Stimulated activated CD4-positive, alpha-beta T cell treated with anti-CD3 and anti-CD28 coated beads, Interleukin-1b, Interleukin-23, amount 100 ng/mL, for 48 hours (primary cell): ENCODE results near the gene HEATR9.
"Not testable (repeated sequence)": the region's sequence is repeated elsewhere in the genome, so short reads cannot be mapped to it uniquely, and the experiment has no call there.

ENCODE experiments used
- DNase-seq: peaks from one replicate; pipeline ENCODE4 v3.0.0-alpha.2; 2020

HEATR9 gene, protein sequence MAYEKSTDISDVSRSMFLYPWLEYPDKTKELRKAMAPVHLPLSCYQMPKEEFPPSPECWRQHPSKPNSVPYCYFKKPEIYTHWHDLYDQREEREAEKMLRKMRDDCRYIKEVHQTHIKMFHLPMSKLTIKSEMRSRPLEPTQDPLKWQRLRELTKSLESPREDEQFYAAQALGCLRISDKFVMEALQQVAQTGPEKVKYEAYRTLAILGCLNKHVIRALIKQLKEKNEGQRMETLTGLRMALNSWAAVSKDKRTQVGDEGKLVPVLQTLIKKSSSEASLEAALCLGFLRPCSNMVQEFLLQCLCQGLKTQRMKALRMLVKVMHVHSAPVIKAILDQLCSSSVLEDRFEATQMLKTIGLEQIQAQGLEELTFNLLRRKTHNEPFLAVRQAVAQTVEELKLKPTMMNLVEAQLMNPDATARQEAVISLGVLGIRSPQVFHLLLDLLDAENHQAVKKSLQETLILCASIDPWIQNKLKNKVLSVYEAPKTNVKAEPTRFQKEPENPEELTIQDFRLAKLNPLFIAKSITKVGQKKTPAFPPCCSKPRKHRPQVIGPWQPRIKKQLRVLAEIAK

DNA sequence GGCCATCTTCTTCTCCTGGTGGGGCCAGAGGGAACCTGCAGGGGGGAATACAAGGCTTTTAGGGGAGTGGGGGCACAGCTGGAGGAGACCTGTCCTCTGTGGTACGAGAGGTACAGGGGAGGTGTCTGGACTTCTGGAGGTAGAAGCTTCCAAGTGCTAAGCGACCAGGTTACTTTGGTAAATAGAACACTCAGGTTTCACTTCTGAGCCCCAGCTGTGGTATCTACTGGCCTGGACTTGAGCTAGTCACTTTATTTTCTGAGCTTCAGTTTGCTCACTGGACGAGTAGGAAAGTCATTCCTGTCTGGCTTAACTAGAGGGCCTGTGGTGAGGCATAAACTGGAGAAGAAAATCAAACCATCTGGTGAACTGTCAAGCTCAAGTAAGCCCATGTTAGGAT lies at the start of gene HEATR9:
Gene HEATR9, minus strand, starts transcription at position 155 of the 400 bp plus-strand sequence. Its CDS starts 149 bp downstream, at position 6.
- DNase-seq = no peak

DNA sequence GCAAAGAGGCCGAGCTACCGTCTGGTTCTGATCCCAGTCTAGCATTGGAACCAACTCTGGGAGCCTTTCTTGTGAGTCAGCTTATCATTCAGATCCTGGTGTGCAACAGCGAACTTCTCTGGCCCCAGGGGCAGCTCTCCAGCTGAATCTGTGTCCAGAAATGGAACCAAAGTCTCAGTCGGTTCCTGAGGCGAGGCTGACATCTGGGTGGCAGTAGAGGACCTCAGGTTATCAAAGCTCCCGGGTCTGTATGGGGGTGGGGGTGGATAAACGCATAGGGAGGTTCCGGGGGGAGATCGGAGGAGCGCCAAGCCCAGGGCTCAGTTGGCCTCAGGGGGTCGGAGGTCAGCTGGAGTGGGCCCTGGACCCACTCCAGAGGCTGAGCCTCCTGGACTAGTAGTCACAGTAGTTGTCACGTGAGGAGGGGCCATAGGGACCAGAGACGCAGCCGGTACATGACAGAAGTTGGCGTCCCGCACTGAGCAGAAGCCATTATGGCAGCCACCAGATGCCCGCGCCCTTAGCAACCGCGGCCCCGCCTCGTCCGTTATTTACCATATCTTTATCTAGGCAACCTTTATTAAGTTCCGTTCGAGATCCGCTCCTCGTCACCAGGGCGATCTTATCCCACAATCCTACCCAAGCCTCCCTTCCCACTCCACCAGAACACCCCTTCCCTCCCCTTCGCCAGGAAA lies 49.0 kb upstream of the HEATR9 start:
- no peak for DNase-seq

DNA sequence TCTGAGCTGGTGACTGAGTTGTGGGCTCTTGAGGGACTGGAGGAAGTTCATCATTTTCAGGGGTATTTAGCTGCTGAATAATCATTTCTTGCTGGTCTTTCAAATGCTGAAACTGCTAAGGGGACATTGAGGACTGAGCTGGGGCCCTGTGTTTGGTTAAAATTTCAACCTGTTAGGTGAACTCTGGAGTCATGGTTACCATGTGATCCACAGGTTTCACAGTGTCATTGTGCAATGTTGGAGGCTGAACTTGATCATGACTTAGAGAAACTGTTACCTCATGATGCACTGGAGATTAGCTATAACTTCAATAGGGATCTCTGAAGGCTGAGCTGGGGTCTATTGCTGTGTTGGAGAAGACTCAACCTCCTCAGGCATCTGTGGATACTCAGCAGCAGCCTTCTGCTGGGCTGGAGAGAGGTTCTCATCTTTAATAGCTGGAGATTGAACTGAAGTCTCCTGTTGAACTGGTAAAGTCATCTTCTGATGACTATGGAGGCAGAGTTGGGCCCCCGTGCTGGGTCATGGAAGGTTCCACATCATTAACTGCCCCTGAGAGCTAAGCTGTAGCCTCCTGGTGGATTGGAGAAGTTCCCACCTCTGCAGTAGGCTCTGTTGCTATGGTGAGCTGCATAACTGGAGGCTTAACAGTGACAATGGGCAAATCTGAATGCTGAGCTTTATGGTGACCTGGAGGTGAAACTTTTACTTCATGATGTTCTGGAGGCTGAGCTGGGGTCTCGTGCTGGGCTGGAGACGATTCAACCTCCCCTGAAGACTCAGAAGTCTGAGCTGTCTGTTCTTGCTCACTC lies 46.7 kb upstream of the HEATR9 start:
- DNase-seq = no peak

DNA sequence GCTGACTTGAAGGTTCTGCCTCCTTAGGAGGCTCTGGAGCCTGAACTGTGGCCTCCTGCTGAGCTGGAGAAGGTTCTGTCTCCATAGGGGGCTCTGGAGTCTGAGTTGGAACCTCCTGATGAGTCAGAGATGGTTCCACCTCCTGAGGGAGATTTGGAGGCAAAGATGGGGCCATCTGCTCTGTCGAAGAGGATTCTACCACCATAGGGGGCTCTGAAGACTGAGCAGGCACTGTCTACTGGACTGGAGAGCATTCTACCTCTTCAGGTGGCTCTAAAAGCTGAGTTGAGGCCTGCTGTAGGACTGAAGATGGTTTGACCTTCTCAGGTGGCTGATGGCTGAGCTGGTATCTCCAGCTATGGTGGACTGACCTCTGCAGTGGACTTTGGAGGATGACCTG lies 45.7 kb upstream of the HEATR9 start:
- no peak for DNase-seq

DNA sequence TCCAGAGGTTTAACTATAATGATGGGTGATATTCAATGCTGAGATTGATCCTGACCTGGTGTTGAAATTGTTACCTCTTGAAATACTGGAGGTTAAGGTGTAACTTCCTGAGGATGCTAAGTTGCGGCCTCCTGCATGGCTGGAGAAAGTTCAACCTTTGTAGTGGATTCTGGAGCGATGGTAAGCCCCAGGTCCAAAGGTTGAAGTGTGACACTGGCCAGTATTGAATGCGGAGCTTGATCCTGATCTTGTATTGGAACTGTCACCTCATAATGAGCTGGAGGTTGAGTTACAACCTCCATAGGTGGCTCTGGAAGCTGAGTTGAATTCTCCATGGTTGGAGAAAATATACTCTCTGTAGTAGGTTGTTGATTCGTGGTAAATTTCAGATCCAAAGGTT lies 44.9 kb upstream of the HEATR9 start:
- no peak for DNase-seq

DNA sequence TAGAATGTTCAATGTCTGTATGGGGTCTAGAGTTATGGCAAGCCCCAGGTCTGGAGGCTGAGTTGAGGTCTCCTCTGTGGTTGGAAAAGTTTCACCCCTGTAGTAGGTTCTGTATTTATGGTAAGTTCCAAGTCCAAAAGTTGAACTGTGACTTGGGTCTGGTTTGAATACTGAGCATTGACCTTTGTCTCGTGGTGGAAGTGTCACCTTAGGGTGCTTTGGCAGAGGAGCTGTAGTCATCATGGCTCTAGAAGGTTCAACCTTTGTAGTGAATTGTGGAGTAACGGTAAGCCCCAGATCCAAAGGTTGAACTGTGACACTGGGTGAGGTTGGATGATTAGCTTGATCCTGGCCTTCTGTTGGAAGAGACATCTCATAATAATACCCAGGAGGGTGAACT lies 44.3 kb upstream of the HEATR9 start:
- DNase-seq = no peak

DNA sequence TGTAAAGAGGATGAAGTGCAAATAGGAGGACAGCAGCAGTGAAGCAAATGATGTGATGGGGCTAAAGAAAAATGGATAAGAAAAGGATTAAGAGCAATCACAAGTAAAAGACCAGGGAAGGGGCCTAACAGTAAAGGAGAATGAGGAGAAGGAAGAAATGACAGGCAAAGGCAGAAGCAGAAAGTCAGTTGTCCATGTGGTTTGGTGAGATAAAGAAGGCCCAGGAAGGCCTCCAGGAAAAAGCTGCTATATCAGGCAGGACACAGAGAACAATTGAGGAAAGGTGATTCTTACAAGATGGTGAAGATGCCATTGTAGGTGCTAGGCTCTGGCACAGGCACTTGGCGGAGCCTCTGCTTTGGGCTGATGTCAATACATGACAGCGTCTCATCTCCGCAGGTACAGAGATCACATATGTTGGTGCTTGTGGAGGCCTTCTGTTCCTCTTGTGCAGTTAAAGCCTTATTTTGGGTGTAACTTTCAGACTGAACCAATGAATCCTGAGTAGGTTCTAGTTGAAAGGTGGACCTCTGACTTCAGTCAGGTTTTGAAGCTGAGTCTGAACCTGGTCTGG lies 43.7 kb upstream of the HEATR9 start:
- DNase-seq = no peak

DNA sequence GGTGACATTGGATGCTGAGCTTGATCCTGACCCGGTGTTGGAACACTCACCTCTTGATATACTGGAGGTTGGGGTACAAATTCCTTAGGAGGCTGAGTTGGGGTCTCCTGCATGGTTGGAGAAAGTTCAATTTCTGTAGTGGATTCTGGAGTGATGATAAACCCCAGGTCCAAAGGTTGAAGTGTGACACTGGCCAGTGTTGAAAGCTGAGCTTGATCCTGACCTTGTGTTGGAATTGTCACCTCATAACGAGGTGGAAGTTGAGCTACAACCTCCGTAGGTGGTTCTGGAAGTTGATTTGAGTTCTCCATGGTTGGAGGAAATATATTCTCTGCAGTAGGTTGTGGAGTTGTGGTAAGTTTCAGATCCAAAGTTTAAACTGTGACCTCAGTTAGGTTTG lies 40.7 kb upstream of the HEATR9 start:
- DNase-seq = no peak

DNA sequence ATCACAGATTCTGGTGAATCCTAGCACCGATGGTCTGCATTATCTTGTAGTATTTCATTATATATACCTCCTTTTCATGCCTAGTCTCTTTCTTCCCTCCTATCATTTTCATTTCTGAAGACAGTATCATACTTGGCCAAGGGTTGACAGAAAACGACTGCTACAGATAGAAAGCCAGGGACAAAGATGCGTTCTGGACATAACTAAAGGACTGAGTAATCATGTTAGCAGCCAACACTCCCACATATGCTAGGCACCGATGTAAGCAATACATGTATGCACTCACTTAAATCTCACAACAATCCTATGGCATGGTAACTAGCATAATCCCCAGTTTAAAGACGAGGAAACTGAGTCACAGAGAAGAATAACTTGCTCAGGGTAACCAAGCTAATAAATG lies 39.0 kb upstream of the HEATR9 start:
- DNase-seq = no peak

DNA sequence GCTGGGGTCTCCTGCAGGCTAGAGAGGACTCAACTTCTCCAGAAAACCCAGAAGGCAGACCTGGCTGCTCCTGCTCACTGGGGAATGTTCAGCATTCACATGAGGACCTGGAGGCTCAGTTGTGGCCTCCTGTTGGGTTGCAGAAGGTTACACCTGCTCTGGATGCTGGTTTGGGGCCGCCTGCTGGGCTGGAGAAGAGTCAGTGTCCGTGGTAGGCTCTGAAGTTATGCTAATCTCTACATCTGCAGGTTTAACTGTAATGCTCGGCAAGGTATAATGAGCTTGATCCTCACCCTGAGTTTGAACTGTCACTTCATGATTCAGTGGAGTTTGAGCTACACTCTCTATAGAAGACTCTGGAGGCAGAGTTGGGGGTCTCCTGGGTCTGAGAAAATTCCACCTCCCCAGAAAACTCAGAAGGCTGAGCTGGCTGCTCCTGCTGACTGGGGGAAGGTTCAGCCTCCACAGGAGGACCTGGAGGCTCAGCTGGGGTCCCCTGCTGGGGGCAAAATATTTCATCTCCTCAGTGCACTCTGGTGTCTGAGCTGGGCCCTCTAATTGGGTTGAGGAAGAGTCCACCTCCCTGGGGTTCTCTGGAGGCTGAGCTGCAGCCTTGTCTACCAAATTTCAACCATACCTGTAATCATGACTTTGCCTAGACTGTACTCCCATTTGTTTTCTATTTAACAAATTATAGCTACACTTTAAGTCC lies 38.4 kb upstream of the HEATR9 start:
- DNase-seq = no peak

DNA sequence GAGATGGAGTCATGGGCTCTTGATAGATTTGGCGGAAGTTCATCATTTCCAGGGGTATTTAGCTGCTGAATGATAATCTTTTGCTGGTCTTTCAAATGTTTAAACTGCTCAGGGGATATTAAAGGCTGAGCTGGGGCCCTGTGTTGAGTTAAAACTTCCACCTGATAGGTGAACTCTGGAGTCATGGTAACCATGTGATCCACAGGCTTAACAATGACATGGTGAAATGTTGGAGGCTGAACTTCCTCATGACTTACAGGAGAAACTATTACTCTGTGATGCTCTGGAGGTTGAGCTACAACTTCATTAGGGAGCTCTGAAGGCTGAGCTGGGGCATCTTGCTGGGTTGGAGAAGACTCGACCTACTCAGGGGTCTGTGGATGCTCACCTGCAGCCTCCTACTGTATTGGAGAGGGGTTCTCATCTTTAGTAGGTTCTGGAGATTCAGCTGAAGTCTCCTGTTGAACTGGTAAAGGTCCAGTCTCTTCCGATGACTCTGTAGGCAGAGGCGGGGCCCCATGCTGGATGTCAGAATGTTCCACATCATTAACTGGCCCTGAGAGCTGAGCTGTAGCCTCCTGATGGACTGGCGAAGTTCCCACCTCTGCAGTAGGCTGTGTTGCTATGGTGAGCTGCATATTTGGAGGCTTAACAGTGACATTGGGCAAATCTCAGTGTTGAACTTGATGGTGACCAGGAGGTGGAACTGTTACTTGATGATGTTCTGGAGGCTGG lies 37.7 kb upstream of the HEATR9 start:
- no peak for DNase-seq

DNA sequence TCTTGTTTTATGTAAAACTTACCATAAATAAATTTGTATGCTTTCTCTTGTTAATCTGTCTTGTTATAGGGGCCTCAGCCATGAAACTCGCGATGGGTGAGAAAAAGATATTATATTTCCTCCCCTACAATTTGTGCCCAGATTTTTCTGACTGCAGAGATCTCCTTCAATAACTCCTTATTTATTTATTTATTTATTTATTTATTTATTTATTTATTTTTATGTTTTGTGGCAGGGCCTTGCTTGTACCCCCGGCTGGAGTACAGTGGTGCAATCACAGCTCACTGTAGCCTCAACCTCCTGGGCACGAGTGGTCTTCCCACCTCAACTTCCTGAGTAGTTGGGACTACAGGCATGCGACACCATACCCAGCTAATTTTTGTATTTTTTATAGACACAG lies 34.8 kb upstream of the HEATR9 start:
- no peak for DNase-seq

DNA sequence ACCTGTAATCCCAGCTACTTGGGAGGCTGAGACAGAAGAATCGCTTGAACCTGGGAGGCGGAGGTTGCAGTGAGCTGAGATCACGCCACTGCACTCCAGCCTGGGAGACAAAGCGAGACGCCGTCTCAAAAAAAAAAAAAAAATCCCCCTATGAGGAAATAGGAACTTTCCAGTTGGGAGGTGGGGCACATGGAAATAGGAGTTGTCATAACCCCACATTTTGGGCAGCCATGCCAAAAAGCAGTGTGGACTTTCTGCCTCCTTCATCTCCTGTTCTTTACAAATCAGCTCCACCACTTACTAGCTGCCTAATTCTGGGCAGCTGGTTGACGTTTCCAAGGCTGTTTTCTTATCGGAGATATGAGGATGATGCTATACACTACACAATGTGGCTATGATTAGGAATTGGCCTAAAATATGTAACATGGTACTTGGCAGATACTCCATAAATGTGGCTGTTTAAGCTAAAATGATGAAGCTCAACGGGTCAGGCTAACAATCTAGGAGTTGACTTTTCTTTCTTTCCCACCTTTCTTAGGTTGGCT lies 33.0 kb upstream of the HEATR9 start:
- DNase-seq = no peak

DNA sequence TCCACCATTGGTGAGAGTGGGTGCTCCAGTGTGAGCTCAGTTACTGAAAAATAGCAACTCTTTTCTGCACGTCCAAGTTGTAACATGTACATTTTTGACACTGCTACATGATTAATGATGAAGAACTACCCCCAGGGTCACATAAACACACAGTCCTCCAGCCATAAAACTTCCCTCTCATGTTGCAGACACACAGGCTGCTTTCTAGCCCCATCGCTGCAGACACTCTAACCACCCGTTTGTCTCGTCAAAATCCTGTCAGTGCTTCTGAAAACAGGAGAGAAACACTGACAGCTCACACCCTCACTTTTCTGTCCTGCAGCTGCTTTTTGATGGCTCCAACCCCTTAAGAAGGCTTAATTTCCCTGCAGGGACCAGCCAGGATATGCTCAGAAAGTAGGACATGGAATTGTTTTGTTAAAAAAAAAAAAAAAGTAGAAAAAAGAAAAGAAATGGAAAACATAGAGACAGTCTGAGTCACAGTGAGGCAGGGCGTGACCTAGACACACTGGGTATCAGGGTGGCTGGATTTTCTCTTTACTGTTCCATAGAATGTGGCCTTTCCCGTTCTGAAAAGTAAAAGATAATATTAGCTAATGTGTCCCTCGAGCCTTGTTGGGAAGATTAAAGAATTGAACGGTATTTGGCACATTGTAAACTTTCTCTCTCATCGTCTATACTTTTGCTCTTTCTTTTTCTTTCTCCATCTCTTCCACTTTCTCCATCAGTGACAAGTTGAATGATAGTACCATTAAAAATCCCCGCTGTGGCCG lies 32.2 kb upstream of the HEATR9 start:
- no peak for DNase-seq

DNA sequence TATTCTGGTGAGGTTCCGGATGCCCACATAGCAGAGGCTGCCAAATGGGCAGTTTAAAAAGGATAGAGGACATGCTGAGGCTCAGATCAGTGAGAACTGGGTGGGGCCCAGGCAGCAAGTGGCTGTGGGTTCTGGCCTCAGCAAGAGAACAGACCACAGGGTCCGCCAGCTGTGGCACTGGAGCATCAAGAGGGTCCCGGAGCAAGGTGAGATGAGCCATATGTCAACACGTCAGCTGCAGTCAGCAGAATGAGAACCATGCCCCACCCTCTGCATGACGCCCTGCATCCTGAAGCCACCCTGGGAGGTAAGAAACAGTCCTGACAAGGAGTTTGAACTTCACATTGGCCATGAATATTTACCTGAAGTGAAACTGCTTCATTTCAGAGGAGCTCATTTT lies 31.6 kb upstream of the HEATR9 start:
- no peak for DNase-seq

DNA sequence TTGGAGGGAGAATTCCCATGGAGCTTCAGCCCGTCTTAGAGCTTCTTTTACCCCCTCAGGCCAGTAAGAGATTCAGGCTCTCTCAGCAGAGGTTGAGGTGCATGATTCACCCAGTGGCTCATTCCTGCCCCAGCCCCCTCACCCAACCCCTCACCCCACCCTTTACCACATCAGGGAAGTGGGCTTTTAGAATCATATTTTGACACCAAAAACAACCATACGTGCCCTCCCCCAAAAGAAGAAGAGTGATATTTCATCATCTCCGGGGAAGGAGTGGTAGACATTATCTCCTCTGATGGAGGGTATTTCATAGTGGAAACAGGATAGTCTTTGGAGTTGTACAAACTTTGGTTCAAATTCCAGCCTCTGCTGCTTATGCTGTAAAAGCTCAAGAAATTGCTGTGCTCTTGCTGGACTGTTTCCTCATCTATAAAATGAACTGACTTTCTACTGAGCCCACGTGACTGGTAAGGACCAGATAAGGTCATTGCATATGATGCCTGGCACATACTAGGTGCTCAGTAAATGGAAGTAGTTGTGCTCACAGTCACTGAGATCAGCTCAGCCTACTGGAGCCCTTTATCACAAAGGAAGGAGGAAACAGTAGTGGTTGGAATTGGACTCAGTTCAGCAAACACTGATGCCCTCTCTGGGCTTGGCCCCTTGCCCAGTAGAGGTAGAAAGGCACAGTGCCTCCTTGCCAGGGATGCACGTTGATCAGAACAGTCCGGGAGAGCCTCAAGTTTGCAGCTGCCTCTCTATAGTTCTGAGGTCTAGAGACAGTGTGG lies 29.8 kb upstream of the HEATR9 start:
- peak; percentile 49 for DNase-seq

DNA sequence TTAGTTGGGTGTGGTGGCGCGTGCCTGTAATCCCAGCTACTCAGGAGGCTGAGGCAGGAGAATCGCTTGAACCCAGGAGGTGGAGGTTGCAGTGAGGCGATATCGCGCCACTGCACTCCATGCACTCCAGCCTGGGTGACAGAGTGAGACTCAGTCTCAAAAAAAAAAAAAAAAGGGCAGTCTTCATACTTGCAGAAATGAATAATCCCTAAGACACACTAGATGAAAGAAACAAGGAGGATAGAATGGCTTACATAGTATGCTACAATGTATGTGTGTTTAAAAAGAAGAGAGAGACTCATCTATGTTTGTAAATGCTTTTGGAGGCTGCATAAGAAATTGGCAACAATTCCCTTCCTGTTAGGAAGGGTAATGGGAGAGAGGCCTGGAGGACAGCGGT lies 29.1 kb upstream of the HEATR9 start:
- DNase-seq = not testable (repeated sequence)

DNA sequence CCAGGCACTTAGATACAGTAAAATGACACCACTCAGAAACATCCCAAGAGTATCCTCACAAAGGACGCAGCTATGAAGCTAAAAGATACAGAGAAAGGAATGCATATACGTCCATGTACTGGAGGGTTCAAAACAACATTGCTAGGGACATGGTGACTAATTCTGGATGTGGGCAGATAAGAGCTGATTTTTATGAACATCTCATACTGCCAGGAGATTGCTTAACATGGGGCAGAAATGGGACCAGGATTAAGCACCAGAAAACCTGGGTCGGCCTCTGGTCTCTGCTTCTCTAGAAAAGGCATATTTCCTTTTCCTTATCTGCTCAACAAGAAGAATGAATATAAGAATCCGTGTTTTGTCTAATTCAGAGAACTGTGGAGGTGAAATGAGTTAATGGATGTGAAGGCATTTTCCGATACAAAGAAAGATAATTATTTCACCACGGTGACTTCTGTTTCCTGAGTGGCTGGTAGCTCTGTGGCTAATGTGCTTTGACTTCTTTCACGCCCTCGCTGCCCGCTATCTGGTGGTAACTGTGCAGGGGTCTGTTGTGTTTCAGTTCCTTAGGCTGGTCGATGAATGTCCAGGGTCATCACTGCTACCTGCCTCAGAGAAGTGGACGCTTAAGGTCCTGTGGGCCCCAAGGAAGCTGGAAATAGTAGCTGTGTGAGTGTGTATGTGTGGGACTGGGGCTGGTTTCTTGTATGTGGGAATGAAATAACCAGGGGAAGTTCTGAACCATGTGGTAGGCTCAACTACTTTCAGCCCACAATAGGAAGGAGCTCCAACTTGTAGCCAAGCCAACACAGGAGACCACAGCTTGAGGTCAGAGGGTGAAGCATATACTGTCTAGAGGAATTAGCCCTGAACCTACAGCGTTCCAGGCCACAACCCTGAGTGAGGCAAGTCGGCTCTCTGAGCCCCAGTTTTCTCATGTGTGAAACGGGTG lies 27.2 kb upstream of the HEATR9 start:
- peak; percentile 7 for DNase-seq
